ENCODE data around the gene TLCD3A. TPM values are rescaled to one million over a fixed set of nuclear protein-coding genes. Genes with fewer than 3 reads are reported as not detected.

Gene TLCD3A
- total RNA-seq: 23.9 and 49.3 TPM in 2 replicates

DNA sequence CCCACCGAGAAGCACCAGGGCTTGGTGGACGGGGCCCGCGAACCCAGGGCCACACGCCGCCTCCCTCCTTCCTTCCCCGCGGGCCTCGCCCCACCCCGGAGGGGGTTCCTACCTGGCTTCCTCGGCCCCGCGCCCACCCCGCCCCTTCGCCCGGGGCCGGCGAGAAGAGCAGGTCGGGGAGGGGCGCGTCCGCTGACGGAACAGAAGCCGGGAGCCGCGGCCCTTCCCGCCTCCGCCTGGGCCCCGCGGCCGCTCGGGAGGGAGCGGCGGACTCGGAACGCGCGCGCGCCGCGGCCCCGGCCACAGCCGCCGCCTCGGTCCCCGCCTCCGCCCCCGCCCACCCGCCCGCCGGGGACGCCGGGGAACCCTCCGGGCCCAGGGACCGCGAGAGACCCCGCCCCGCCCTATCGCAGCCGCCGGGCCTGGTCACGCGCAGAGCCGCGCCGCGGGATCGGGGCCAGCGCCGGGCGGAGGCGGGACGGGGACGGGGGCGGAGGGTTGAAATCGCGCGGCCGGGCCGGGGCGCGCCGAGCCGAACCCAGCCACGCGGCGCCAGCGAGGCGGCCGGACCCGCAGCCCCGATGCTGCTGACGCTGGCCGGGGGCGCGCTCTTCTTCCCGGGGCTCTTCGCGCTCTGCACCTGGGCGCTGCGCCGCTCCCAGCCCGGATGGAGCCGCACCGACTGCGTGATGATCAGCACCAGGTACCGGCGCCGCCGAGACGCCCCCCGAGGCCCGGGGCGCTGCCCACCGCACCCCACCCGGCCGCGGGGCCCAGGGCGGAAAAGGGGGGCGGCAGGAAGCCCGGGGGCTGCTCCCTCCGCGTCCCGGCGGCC is at the start of gene TLCD3A:
TLCD3A (plus strand) TSS at position 530 of the 835 bp plus-strand sequence; CDS start at position 582, 52 bp downstream.

GRCh38 chr17:752002-752619 is 19.7 kb downstream of the TLCD3A start, which contains the start of gene GEMIN4:
GEMIN4 (minus strand) TSS chr17:752264; CDS start chr17:752142, 122 bp downstream.

DNA sequence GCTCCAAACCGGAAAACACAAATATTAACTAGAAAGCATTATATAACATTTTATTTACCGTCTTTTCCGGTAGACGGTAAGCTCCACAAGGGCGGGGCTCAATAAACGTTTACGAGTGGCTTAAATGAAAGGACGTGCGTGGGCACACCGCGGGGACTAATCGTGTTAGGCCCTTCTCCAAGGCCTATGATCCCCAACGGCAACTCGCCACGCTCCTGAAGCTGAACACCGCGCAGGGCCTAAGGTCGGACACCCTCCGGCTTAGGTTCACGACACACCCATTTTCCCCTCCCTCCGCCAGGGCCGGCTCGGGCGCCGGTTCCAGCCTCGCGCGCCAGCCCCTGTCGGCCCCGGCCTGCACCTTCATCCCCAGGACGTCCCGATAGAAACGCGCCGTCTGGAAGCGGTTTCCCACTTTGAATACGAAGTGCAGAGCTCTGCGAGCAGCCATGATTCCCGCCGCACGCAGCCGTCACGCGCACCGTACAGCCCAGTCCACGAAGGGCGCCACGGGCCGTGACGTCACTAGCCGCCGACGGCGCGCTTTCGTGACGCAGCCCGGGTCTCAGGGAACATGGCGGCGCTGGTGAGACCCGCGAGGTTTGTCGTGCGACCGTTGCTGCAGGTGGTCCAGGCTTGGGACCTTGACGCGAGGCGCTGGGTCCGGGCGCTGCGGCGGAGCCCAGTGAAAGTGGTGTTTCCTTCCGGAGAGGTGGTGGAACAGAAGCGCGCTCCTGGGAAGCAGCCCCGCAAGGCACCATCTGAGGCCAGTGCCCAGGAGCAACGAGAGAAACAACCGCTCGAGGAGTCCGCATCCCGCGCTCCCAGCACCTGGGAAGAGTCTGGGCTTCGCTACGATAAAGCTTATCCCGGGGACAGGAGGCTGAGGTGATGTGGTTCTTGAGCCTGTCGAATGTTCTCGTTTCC is 49.7 kb downstream of the TLCD3A start, which contains the start of the genes GLOD4 and MRM3:
GLOD4 (minus strand) TSS at position 476 of the 927 bp plus-strand sequence; CDS start at position 451, 25 bp downstream.
MRM3 (plus strand) TSS at position 549 of the 927 bp plus-strand sequence; CDS start at position 575, 26 bp downstream.

Other genes with a start within 250 kb of the TLCD3A start
- gene VPS53, start 17.8 kb upstream of the TLCD3A start, total RNA-seq: 10.9 and 35.7 TPM in 2 replicates
- gene GEMIN4, start 19.7 kb downstream of the TLCD3A start, total RNA-seq: 17.8 and 23.9 TPM in 2 replicates
- 79.6 and 115 TPM in 2 replicates for gene GLOD4, start 49.7 kb downstream of the TLCD3A start, total RNA-seq
- gene MRM3, start 49.8 kb downstream of the TLCD3A start, total RNA-seq: 13.2 and 23.2 TPM in 2 replicates
- 69.7 and 82.2 TPM in 2 replicates for gene NXN, start 247.2 kb downstream of the TLCD3A start, total RNA-seq

Measured in nasal cavity respiratory epithelium epithelial cell of viscerocranial mucosa (primary cell).